IPS-11a (cell line): ENCODE measurements around the gene COX15.
"Not testable (repeated sequence)": the region's sequence is repeated elsewhere in the genome, so short reads cannot be mapped to it uniquely, and the experiment has no call there.

Source experiments
- H3K4me3 ChIP-seq: one replicate; pipeline ENCODE4 v1.5.1; 2013; ENCODE audit warnings: low read depth, low read length, control low read depth

Gene COX15

DNA sequence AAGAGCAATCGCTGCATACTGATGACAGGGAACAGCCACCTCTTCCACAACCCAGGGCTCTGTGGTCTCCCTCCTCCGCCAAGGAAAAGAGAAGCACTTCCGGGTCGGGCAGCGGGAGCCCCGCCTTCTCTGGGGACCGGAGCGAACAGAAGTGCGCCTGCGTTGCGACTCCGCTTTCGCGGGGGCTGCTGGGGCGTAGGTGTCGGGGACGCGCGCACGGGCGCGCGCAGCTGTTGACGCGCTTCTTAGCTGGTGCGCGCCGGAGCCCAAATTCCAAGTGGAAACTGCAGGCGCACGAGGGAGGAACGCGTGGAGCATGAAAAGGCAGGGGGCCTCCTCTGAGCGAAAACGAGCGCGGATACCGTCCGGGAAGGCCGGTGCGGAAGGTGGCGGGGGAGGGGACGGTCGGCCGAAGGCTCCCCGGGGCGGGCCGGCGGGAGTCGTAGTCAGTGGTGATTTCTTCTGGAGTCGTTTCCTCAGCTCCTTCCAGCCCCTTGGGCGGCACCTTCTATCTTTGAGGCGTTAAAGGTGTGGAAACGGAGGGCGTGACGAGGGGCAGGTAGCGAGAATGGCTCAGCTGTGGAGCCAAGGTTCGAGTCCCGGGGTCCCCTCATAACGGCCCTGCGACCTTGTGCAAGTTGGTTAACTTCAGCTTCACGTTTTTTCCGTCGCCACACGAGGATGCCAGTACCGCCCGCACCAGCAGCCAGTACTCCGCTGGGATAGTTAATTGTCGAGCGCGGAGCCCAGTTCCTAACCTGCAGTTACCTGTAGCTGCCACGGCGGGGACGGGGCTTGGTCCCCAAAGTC lies at the start of gene COX15, which contains the start of gene CUTC:
Gene COX15 (minus strand): TSS at position 95 of the 810 bp plus-strand sequence. CDS start 78 bp downstream, at position 17.
Gene CUTC (plus strand): TSS at position 202 of the 810 bp plus-strand sequence. CDS start 115 bp downstream, at position 317.
- peak within 1 kb of the TSS; percentile 95 for H3K4me3 ChIP-seq

DNA sequence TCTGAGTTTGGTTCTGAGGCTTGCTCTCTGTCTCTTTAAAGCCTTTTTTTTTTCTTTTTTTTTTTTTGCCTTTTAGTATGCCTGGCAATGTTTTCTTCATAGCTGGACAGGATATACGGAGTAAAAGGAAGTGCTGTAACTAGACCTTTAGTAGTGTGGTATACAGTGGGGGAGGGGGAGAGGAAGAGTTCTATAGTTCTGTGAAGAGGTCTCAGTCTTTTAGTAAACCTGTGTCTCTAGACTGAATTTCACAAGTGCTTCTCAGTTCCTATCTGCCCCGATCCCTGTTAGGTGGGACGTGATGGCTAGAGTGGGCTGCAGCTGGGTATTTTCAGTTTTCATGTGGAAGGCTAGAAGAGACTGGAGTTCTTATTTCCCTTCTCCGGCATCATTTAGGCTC lies 47.4 kb upstream of the COX15 start:
- no peak overlapping the region for H3K4me3 ChIP-seq

GRCh38 chr10:99777918-99778714 lies 46.2 kb upstream of the COX15 start:
- H3K4me3 ChIP-seq = no peak overlapping the region

DNA sequence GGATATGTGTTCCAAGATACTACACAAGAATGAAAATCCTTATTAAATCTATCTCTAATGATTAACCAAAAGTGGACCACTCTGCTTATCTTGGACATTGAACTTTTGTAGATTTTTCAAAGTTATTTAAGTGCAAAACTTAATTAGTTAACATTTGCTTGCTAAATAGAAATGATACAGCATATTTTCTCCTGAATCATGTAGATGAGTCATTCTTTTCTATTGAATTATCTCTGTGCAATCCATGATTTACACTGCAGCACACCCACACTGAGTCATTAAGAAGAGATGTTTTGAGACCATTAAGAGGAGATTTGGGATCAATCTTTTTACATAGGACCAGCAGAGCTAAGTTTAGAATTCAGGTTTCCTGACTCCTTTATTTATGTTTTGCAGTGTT lies 43.9 kb upstream of the COX15 start:
- no peak overlapping the region for H3K4me3 ChIP-seq

- H3K4me3 ChIP-seq = no peak overlapping the region
These were observed 38.6 kb upstream of the COX15 start for GRCh38 chr10:99770408-99771045.

DNA sequence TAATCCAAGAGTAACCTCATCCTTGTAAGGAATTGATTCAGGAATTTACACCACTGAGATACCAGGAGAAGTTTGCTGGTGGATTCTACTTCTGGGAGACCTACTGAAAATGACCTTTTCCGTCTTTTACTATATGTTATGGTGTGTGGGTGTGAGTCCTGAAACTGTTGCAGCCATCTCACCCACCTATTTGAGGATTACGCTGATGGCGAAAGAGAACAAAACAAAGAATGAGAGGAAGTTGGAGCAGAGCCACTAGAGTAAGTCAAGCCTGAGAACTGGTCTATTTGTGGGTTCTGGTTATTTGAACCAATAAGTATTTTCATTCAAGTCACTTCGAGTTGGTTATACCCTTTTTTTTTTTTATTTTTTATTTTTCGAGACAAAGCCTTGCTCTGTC lies 37.8 kb upstream of the COX15 start:
- H3K4me3 ChIP-seq = no peak overlapping the region

DNA sequence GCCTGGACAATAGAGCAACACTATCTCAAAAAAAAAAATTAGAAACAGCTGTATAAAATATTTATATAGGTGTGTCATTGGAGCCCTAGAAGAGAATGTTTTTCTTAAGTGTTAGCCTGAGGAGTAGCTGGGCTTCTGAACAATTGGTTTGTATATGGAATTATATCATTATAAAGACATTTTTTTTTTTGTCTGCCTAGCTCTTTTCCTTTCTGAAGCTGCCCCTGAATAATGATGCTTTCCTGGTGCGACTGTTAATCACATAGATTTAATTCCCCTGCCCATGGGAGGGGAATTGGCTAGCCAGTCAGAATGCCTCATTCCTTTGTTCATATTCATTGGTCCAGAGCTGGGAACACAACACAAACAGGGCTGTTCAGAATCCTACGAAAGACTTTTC lies 36.6 kb upstream of the COX15 start:
- no peak overlapping the region for H3K4me3 ChIP-seq

DNA sequence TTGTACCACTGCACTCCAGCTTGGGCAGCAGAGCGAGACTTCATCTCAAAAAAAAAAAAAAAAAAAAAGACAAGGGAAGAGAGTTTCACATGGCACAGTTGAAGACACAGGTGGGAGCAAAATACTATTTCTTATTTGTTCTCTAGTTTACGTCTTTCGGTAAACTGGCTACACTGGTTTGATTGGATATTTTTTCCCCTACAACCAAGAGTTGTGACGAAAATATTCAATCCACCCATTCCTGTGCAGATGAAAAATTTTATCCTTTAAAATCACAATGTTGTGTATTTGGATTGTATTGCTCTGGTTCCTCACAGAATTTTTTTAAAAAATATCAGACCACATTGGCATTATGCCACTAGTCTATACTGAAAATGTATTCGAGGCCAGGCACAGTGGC lies 36.0 kb upstream of the COX15 start:
- no peak overlapping the region for H3K4me3 ChIP-seq

- no peak overlapping the region for H3K4me3 ChIP-seq
These were observed 34.4 kb upstream of the COX15 start for GRCh38 chr10:99766302-99766681.

- no peak overlapping the region for H3K4me3 ChIP-seq
These were observed 33.9 kb upstream of the COX15 start for GRCh38 chr10:99765672-99766301.

DNA sequence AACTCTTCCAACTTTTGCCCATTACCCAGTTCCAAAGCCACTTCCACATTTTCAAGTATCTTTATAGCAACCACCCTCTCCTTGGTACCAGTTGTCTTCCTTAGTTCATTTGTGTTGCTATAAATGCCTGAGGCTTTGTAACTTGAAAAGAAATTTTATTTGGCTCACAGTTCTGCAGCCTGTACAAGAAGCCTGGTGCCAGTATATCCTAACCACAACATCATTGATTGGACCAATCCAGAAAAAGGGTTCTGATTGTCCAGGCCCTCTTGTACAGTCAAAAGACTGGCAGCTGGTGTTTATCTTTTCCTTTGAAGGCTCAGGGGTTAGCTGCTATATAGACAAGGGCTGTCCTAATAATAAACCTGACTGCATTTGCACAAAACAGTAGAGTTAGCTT lies 29.4 kb upstream of the COX15 start:
- no peak overlapping the region for H3K4me3 ChIP-seq

- no peak overlapping the region for H3K4me3 ChIP-seq
These were observed 28.4 kb upstream of the COX15 start for GRCh38 chr10:99760321-99760720.

DNA sequence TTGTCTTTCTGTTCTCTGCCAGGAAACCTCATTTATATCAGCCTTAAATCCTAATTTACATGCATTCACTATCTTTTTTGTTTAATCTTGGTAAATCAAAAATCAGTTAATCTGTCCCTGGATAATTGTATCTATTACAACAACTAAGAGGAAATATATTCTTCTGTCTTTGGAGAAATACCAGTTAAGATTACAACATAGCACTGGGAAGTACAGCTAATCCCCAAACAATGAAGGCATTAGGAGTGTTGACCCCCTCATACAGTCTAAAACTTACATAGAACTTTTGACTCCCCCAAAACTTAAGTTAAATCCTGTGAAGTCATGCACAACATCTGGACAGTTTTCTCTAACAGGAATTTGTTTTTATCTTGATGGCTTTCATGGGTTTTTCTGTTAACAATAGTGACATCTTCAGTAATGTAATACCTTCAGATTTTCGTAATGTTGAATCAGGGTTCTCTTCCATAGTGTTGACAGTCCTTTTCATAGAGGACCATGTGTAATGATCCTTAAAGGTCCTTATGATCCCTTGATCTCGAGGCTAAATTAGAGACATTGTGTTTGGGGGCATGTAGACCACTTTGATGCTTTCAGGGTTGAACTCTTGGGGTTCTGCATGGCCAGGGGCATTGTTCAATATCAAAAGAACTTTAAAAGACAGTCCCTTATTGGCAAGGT lies 26.4 kb upstream of the COX15 start:
- no peak overlapping the region for H3K4me3 ChIP-seq

GRCh38 chr10:99756159-99756558 lies 24.2 kb upstream of the COX15 start:
- no peak overlapping the region for H3K4me3 ChIP-seq

DNA sequence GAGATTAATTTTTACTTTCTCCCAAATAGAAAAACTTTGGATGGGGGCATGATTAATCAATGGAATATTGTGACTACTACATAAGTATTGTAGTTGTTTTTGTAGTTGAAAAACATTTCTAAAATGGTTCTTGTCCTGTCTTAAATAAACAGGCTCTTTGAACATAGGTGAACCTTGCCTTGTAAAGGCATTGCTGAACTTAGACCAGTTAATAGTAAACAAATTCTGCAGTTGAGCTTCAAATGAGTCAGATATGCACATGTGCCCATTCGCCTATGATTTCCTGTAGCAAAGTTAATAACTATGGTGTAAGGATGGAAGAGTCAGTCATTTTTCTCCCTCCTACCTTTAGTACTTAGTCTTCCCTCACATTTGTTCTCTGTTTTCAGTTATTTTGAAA lies 22.7 kb upstream of the COX15 start:
- no peak overlapping the region for H3K4me3 ChIP-seq

GRCh38 chr10:99750641-99751040 lies 18.7 kb upstream of the COX15 start:
- no peak overlapping the region for H3K4me3 ChIP-seq

DNA sequence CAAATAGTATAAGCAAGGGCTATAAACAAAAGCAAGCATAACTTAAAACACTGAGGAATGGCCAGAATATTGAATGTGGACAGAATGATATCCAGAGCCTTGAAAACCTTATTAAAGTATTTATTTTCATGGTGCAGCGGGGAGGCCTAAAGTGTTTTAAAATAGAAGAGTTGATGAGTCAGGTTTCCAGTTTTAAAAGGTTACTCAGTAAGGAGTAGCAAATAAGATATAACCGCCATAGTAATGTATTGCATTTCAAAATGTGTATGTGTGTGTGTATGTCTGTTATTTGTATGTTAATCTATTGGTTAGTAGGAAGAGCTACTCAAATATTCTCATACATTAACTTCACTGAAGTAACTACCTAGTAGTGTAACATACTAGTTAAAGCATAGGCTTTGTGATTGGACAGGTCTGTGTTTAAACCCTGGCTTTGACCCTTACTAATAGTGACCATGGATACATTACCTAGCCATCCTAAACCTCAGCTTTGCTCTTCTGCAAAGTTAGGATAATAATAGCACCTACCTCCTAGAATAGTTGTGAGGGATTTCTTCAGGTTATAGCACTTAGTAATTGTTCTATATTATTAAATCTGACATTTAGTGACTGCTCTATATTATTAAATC lies 17.0 kb upstream of the COX15 start:
- no peak overlapping the region for H3K4me3 ChIP-seq

- H3K4me3 ChIP-seq = not testable (repeated sequence)
These were observed 14.2 kb upstream of the COX15 start for GRCh38 chr10:99746166-99746565.

GRCh38 chr10:99743841-99744240 lies 11.9 kb upstream of the COX15 start:
- H3K4me3 ChIP-seq = no peak overlapping the region

DNA sequence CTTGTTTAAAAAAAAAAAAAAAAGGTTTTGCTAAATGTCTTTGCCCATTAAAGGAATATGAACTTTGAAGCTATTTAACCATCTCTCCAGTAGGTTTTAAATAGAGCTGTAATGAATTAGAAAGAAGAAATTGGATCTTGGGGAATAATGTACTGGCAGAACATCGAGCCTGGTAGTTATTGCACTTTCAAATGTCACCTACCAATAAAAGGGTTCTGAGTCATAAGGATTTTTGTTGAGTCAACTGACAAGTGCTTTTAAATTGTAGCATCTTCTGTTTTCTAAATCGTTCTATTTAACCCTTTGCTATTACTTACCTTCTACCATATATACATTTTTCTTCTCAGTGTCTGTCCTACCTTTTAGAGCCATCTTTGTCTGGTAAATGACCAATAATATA lies 10.8 kb upstream of the COX15 start:
- no peak overlapping the region for H3K4me3 ChIP-seq
